ENCODE data around the gene NR2C1.

GRCh38 chr12:95017482-95017881 lies 55.9 kb downstream of the NR2C1 start:
- TF ChIP-seq CTCF (IDR thresholded peaks at IDR 0.05; ENCODE audit: low read depth, low read length, poor library complexity, severe bottlenecking) = no peak
- no peak for TF ChIP-seq EZH2phosphoT487 (IDR thresholded peaks at IDR 0.05; ENCODE audit: borderline replicate concordance, low read length)
